ENCODE data around the gene KIF9. TPM values are rescaled to one million over a fixed set of nuclear protein-coding genes. Genes with fewer than 3 reads are reported as not detected.
"Not testable (repeated sequence)": the region's sequence is repeated elsewhere in the genome, so short reads cannot be mapped to it uniquely, and the experiment has no call there.

Gene KIF9
- total RNA-seq, 4 donors from 2014 or later: 1.7 to 8.6 (median 6.6) TPM

- H3K4me3 ChIP-seq: no peak overlapping the region
- H3K36me3 ChIP-seq: peaks cover 0 to 6% of the 10 kb centered on the region in 2 donors
- no peaks in the 10 kb centered on the region for H3K27me3 ChIP-seq
- H3K9me3 ChIP-seq: no peaks in the 10 kb centered on the region
- no peak for ATAC-seq
- no peaks in the 10 kb centered on the region for H3K4me1 ChIP-seq
- no peak for TF ChIP-seq POLR2A (IDR thresholded peaks at IDR 0.05)
- no peak for TF ChIP-seq EP300 (IDR thresholded peaks at IDR 0.05)
- TF ChIP-seq POLR2AphosphoS5 (IDR thresholded peaks at IDR 0.05): no peak
- TF ChIP-seq CTCF (IDR thresholded peaks at IDR 0.05): no peak
- 100% methylated on average over 1 of the region's 1 CpG; no CpG with 5 or more reads in 1 of the 2 donors for WGBS, 2 donors (ENCODE audit: low coverage in 1 of 2)
- no peak overlapping the region for H3K27ac ChIP-seq
Observed at GRCh38 chr3:47265008-47265407, 17.6 kb downstream of the KIF9 start.

DNA sequence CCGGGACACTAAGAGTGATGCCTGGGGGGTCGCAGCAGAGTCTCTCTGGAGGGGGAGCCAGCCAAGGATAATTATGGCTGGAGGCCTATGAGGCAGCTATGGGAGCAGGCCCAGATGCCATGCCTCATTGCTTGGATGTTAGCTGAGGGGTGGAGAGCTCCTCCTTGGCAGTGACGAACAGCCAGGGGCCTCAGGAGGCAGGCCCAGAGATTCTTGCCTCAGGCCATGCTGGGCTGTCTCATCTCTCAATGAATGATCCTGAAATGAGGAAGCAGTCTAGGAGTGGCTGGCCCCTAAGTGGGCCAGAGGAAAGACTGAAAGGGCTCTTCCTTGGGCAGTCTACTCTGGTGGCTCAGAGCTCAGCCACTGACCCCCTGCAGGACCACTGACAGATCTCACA lies 21.3 kb downstream of the KIF9 start:
- Histone ChIP-seq H3K4me1 (no peaks in the 10 kb centered on the region), H3K36me3 (peaks cover 0 to 6% of the 10 kb centered on the region in 2 donors), H3K9me3 (no peaks in the 10 kb centered on the region), H3K27me3 (no peaks in the 10 kb centered on the region), H3K4me3 (no peak overlapping the region), H3K27ac (no peak overlapping the region)
- no peak for ATAC-seq
- 74% methylated on average over 3 of the region's 3 CpGs; no CpG with 5 or more reads in 1 of the 2 donors for WGBS, 2 donors (ENCODE audit: low coverage in 1 of 2)
- TF ChIP-seq POLR2AphosphoS5 (IDR thresholded peaks at IDR 0.05) (no peak), POLR2A (IDR thresholded peaks at IDR 0.05) (no peak), CTCF (IDR thresholded peaks at IDR 0.05) (no peak), EP300 (IDR thresholded peaks at IDR 0.05) (no peak)

GRCh38 chr3:47260605-47261004 lies 22.0 kb downstream of the KIF9 start:
- H3K27ac ChIP-seq: no peak overlapping the region
- H3K4me3 ChIP-seq: no peak overlapping the region
- no peaks in the 10 kb centered on the region for H3K9me3 ChIP-seq
- H3K27me3 ChIP-seq: no peaks in the 10 kb centered on the region
- 81 to 100% methylated on average over 1 to 3 of the region's 4 CpGs for WGBS, 2 donors (ENCODE audit: low coverage in 1 of 2)
- peaks cover 0 to 6% of the 10 kb centered on the region in 2 donors for H3K36me3 ChIP-seq
- H3K4me1 ChIP-seq: no peaks in the 10 kb centered on the region
- TF ChIP-seq EP300 (IDR thresholded peaks at IDR 0.05): no peak
- TF ChIP-seq CTCF (IDR thresholded peaks at IDR 0.05): no peak
- TF ChIP-seq POLR2AphosphoS5 (IDR thresholded peaks at IDR 0.05): no peak
- TF ChIP-seq POLR2A (IDR thresholded peaks at IDR 0.05): no peak
- no peak for ATAC-seq

GRCh38 chr3:47259114-47259513 lies 23.5 kb downstream of the KIF9 start:
- TF ChIP-seq EP300 (IDR thresholded peaks at IDR 0.05) (no peak), POLR2A (IDR thresholded peaks at IDR 0.05) (no peak), CTCF (IDR thresholded peaks at IDR 0.05) (no peak), POLR2AphosphoS5 (IDR thresholded peaks at IDR 0.05) (no peak)
- 58% methylated on average over 2 of the region's 3 CpGs; no CpG with 5 or more reads in 1 of the 2 donors for whole genome bisulfite sequencing, 2 donors (ENCODE audit: low coverage in 1 of 2)
- Histone ChIP-seq H3K4me3 (no peak overlapping the region), H3K27me3 (no peaks in the 10 kb centered on the region), H3K9me3 (no peaks in the 10 kb centered on the region), H3K4me1 (no peaks in the 10 kb centered on the region), H3K36me3 (no peaks in the 10 kb centered on the region), H3K27ac (no peak overlapping the region)
- ATAC-seq: no peak

GRCh38 chr3:47256331-47256730 lies 26.3 kb downstream of the KIF9 start:
- not testable (repeated sequence) for H3K4me1 ChIP-seq, H3K27me3 ChIP-seq, H3K9me3 ChIP-seq, H3K36me3 ChIP-seq, ATAC-seq, H3K4me3 ChIP-seq, H3K27ac ChIP-seq
- no CpG with 5 or more reads among the region's 25 CpGs for WGBS, 2 donors (ENCODE audit: low coverage in 1 of 2)
